Kidney glomerular epithelial cell (primary cell): Measurements from ENCODE around the gene FGF1.

ENCODE experiments used
- DNase-seq: peaks from one replicate; lab custom pipeline; 2025; lab: John Stamatoyannopoulos, UW

The FGF1 gene

GRCh38 chr5:142578161-142578830 is 107.6 kb downstream of the FGF1 start:
- DNase-seq = no peak

DNA sequence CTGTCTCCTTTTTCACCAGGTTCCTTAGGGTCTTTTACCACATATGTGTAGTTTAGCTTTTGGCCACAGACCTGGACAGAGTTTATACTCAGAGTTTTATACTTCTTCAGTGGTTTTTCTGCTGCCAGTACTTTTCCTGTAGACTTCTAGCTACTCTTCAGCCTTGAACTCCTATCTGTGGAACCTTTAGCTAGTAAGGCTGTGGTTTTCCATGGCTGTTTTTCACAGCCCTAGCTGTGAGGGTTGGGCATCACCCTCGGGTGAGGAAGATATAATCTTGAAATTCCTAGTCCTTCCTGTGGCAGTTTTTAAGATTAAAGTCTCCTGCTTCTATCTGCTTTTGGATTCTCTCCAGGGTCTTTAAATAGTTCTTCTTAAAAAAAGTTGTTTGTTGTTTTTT is 109.1 kb downstream of the FGF1 start:
- DNase-seq = no peak

DNA sequence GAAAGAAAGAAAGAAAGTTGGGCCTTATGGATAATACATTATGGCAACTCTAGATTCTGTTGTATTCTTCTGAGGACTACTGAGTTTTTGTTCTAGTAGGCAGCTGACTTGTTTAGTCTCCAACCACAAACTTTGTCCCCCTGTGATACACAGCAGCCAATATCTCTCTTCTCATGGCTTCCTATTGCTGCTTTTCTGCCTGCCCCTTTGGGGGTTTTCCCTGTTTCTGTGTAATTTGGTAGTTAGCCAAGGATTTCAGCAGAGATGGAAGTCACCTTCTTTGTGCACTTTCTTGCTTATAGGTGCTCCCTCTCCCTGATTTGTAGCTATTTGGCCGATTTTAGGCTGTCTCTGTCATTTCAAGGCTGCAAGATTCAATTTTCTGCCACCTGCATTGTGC is 109.6 kb downstream of the FGF1 start:
- DNase-seq = no peak

GRCh38 chr5:142572006-142572405 is 113.9 kb downstream of the FGF1 start:
- DNase-seq = no peak

DNA sequence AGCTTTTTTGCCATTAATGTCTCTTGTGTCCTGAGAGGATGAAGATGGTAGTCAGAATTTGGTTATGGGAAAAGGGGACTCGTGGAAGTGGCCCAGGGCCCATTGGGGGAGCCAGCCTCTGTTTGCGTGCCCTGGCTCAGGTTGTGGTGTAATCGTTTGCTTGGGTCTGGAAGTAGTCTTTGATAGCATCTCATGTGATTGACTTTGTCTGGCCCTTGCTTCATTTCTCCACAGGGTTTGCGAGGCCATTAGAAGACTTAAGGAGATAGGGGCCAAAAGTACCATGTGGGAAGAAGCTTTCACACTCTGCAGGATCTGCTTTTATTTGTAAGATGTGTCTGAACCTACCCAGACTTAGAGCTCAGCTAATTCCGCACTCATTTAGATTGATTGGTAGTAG is 114.5 kb downstream of the FGF1 start:
- DNase-seq = no peak

GRCh38 chr5:142569905-142570304 is 116.0 kb downstream of the FGF1 start:
- DNase-seq = no peak

DNA sequence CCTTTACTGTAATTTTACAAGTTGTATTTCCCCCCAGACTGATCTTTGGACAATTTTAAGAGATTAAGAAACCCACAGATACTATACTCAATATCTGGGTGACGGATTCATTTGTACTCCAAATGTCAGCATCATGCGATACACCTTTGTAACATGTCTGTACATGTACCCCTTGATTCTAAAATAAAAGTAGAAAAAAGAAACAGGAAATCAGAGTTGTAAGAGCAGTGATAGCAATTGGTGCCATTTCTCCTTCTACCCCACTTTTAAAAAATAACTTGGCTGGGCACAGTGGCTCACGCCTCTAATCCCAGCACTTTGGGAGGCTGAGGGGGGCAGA is 116.9 kb downstream of the FGF1 start:
- no peak for DNase-seq

- no peak for DNase-seq
Measured at GRCh38 chr5:142568283-142568995, 117.5 kb downstream of the FGF1 start.

DNA sequence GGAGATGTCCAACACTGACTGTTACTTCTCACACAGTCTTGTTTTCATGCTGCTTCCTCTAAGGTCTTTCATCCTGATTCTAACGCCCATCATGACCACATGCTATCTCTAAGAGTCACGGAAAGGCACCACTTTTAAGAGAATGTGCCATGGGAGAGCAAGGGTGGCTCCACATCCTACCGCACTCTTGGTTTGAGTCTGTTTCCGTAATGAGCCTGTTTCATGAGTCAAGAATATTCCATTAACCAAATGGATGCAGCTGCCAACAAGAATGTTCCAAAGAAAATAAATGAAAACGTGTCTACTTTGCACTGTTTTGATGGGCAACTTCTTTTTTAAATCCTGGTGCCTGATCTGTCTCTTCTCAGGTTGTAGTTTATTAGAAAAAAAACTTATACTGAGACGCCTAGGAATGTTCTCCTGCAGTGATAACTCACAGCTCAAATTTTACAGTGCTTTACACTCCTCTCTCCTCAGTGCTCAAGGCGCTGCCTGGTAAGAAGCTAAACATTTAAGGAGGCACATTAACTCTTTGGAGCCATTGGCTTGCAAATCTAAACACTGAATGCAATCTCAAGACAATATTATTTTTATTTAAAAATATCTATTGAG is 124.3 kb downstream of the FGF1 start:
- DNase-seq = no peak

- DNase-seq = no peak
Measured at GRCh38 chr5:142561029-142561428, 124.9 kb downstream of the FGF1 start.

DNA sequence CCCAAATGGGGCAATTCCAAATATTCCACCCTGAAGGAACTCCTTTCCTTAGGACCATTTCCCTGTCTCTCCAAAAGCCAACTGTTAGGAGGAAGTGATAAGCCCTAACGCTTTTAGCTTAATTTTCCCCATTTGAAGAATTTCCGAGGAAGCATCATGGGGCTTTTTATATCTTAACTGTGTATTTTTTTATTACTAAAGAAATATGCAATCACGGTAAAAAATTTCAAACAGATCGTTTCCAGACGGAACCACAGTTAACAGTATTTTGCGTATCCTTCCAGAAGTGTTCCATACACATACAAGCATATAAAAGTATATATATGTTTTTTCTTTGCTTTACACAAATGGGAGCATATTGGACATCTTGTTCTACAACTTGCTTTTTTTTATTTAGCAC is 133.8 kb downstream of the FGF1 start:
- DNase-seq = no peak

- DNase-seq = no peak
Measured at GRCh38 chr5:142551338-142552067, 134.4 kb downstream of the FGF1 start.

DNA sequence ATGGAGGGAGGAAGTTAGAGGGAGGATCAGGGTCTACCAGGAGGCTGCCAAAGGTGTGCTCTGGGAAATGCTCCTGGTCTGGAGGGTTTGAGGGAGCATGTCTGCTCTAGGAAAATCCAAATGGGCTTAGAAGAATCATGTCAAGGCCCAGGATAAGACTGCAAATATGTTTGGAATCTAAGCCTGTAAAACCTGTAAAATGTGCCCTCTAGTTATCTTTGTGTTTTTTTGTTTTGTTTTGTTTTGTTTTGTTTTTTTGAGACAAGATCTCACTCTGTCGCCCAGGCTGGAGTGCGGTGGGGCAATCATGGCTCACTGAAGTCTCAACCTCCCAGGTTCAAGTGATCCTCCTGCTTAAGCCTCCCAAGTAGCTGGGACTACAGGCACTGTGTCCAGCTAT is 135.4 kb downstream of the FGF1 start:
- DNase-seq = no peak

DNA sequence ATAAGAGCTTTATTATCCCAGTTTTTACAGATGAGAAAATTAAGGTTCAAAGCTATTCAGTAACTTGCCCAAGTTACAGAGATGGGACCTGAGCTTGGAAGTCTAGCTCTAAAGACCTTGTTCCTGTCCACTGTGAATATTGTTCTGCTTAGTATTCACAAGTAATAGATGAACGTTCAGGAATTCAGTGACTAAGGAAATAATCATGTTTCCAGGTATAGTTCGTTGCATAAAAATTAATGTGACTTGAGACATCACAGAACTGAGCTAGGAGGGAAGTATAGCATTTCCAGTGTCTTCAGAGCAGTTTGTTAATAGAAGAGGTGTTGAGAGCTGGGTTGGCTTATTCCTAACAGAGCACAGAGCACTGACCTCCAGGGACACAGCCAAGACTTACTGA is 136.1 kb downstream of the FGF1 start:
- DNase-seq = no peak

DNA sequence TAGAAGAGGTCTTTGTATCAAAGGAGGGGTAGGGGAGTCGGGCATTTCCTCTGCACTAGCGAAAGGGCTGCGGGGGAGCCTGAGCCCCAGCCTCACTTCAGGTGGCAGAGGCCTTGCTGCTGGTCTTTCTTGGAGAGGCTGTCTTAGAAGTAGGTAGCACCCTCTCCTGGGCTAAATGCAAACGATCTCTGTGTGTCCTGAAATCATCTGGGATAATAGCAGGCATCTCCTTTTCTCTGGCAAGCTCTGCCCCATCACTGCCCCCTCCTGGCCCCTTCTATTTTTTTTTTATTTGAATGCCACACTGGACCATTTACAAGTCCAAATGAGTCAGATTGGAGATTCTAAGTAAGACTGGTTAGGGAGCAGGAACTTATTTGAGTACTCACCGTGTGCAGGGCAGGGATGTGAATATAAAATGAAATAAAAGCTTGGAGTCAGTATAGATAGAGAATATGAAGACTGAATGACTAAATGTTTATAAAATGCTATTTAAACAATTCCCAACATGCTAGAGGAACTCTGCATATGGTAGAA is 137.1 kb downstream of the FGF1 start:
- DNase-seq = peak; percentile 94

- DNase-seq = no peak
Measured at GRCh38 chr5:142547445-142548380, 138.2 kb downstream of the FGF1 start.

DNA sequence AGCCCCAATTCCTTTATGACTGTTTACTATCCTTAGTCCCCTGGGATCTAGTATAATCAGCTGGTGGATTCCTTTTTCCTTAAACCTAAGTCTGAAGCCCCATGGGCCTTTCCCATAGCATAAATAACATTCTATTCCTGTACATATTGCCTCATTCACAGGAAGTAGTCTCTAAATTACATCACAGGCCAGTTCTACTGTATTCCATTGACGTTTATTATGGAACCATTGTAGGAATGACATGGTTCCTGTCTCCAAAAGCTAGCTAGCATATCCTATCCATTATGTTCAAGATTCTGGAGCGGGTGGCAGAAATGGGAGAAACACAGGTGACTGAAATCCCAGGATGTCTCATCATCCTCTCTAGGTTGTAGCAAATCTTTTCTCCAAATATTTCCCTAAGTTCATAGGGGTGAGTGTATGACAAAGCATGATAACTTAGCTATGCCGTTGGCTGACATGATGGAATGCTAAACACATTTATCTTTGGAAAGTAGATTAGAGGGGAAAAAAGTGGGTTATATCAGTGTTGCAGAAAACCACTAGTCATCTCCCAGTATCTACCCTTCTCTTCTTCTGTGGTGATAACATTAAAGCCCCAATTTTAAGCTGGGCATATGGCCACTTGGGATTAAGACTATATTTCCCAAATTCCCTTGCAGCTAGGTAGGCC is 140.1 kb downstream of the FGF1 start:
- DNase-seq = no peak

DNA sequence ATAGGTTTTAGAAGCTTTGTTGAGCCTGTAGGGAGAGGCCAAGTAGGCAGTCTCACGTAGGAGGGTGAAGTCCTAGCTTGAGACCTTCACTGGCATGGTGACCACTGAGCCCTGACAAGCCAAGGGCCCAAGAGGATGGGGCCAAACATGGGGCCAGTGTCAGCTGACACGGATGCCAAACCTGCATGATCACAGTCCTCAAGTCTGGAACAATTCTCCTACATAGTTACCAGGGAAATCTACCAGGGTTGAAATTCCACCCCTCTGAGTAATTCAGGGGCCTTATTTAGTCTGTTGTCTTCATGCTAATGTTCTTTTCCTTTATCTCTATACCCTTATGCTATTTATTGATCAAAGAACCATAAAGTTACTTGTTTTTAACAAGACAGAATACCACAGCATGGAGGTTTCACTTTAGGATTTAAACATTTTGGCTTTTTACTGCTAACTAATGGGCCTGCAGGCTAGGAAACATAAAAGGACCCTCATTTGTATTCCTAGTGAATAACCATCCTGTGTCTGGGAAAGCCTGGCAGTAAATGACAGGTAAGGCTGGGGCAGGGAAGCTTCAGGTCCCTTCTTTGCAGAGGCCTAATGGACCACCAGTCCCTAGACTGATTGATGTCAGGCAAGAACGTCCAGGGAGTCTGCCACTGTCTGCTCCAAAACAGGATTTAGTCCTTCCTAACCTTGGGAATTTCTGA is 140.8 kb downstream of the FGF1 start:
- no peak for DNase-seq

DNA sequence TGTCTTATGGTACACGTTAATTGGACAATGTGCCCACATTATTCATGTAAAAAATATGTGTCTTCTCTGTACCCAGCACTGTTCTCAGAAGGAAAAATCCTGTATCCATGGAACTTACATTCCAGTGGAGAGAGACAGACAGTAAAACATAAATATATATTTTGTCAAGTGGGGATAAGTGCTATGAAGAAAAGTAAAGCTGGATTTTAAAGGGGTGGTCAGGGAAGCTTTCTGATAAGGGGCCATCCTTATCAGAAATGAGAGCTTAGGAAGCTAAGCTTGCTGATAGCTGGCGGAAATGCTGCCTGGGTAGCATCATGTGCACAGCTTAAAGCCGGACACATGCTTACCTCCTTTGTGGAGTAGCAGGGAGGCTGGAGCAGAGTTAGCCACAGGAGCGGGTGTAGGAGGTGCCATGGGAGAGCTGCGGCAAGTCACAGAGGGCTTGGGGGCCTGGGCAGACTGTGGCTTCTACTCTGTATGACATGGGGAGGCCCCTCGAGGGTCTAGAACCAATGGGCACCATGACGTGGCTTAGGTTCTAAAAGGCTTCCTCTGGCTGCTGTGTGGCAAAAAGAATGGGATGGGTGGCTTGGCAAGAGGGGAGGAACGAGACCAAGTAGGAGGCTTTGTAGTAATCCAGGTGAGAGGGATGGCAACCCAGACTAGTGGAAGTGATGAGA is 141.7 kb downstream of the FGF1 start:
- no peak for DNase-seq

- no peak for DNase-seq
Measured at GRCh38 chr5:142542906-142543305, 143.0 kb downstream of the FGF1 start.
